GM23248 (cell line): Measurements from ENCODE around the gene WDR59. TPM values are rescaled to one million over a fixed set of nuclear protein-coding genes. Genes with fewer than 3 reads are reported as not detected.

ENCODE experiments used
- DNase-seq: peaks from one replicate; pipeline ENCODE4 v3.0.0-alpha.2; 2015
- H2AFZ ChIP-seq: fragments of 200-600 bp; sonication (generic); 2 replicates; pipeline ENCODE4 v1.6.1; 2016; ENCODE audit warnings: antibody characterized with exemption
- H3F3A ChIP-seq: fragments of 200-600 bp; sonication (generic); 2 replicates; pipeline ENCODE4 v1.6.1; 2016; ENCODE audit warnings: mild to moderate bottlenecking, antibody characterized with exemption, mixed run types; ENCODE audit not compliant: insufficient read depth
- H3K27ac ChIP-seq: fragments of 200-600 bp; sonication (generic); 2 replicates; pipeline ENCODE4 v1.5.1; 2016; ENCODE audit warnings: mild to moderate bottlenecking
- H3K27me3 ChIP-seq: fragments of 200-600 bp; sonication (generic); replicated peaks from 2 replicates; pipeline ENCODE4 v1.6.1; 2016; ENCODE audit warnings: mild to moderate bottlenecking; ENCODE audit not compliant: insufficient read depth
- H3K36me3 ChIP-seq: fragments of 200-600 bp; sonication (generic); 2 replicates; pipeline ENCODE4 v1.6.1; 2016; ENCODE audit warnings: low read depth, mild to moderate bottlenecking
- H3K4me1 ChIP-seq: fragments of 200-600 bp; sonication (generic); 2 replicates; pipeline ENCODE4 v1.6.1; 2016; ENCODE audit warnings: mild to moderate bottlenecking; ENCODE audit not compliant: insufficient read depth
- H3K4me2 ChIP-seq: fragments of 200-600 bp; sonication (generic); one replicate; pipeline ENCODE4 v1.6.1; 2016; ENCODE audit warnings: mild to moderate bottlenecking; ENCODE audit not compliant: unreplicated experiment
- H3K4me3 ChIP-seq: fragments of 200-600 bp; sonication (generic); 2 replicates; pipeline ENCODE4 v1.5.1; 2016; ENCODE audit warnings: mild to moderate bottlenecking
- H3K79me2 ChIP-seq: fragments of 200-600 bp; sonication (generic); 2 replicates; pipeline ENCODE4 v1.6.1; 2016; ENCODE audit warnings: mild to moderate bottlenecking; ENCODE audit not compliant: insufficient read depth
- H3K9ac ChIP-seq: fragments of 200-600 bp; sonication (generic); 2 replicates; pipeline ENCODE4 v1.6.1; 2016; ENCODE audit warnings: mild to moderate bottlenecking
- H3K9me2 ChIP-seq: fragments of 200-600 bp; sonication (generic); 2 replicates; pipeline ENCODE4 v1.6.1; 2016; ENCODE audit warnings: mixed run types, mild to moderate bottlenecking, moderate library complexity; ENCODE audit not compliant: insufficient read depth
- H3K9me3 ChIP-seq: fragments of 200-600 bp; sonication (generic); one replicate; pipeline ENCODE4 v1.6.1; 2017; ENCODE audit warnings: low read depth
- H4K20me1 ChIP-seq: fragments of 200-600 bp; sonication (generic); 2 replicates; pipeline ENCODE4 v1.6.0; 2016; ENCODE audit not compliant: insufficient read depth
- EZH2 ChIP-seq: fragments of 200-600 bp; sonication (generic); IDR thresholded peaks from 2 replicates; pipeline ENCODE4 v1.6.1; 2018; ENCODE audit warnings: antibody characterized with exemption, mild to moderate bottlenecking; ENCODE audit not compliant: insufficient read depth, poor library complexity, severe bottlenecking
- EZH2phosphoT487 ChIP-seq: fragments of 200-600 bp; sonication (generic); IDR thresholded peaks from 2 replicates; pipeline ENCODE4 v1.6.1; 2018; ENCODE audit warnings: antibody characterized with exemption, moderate library complexity, mild to moderate bottlenecking, low read depth; ENCODE audit not compliant: insufficient read depth
- WGBS, 2 experiments: methylation state at CpG; one replicate each; pipeline ENCODE4 v1.1.6; 2015 to 2017; ENCODE audit warnings: low lambda C conversion rate in 2 of 2, low coverage in 1 of 2; ENCODE audit errors: missing lambda C conversion rate in 2 of 2; 5-methylcytosine and 5-hydroxymethylcytosine counted together
- in situ Hi-C: fragments of 300-500 bp; cut with MboI; formaldehyde crosslinking; loops from 2 replicates; pipeline ENCODE4 v1.15.0; 2020
- polyA plus RNA-seq: library from polyadenylated mRNA; unstranded; fragments of >200 nt; fragmentation: Nextera tagmentation; extraction: Ambion mirVana; gene quantifications from 2 replicates; pipeline ENCODE4 v1.2.1, GENCODE V29; 2016
- total RNA-seq: library from RNA; depleted of rRNA; stranded (reverse); fragments of >200 nt; shearing (Covaris generic); gene quantifications from 2 replicates; pipeline ENCODE4 v1.2.3, GENCODE V29; 2014

The WDR59 gene
- total and polyA plus RNA-seq, 2 experiments from 2014 or later, result 8.3 to 15.2 TPM

DNA sequence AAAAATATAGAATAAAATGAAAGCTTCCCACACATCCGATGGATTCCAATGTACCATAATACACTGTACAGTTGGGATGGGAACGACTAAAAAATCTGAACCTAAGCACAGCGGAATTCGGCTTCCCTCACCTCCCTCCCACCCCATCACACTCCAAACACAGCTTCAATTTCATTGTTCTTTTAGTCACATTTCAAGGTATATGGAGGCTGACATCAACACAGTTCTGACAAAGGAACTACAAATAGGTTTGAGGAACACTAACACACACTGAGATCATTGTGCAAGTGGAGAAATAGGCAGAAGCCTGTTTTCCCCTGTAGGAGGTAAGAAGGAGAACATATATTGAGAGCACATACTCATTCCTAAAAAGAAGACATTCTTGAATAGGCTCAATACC lies 85.1 kb downstream of the WDR59 start:
- H4K20me1 ChIP-seq, result no peaks in the 10 kb centered on the region
- no peak for DNase-seq
- no peak overlapping the region for H3K4me2 ChIP-seq
- no peak overlapping the region for H3K27ac ChIP-seq
- H3K79me2 ChIP-seq, result no peaks in the 10 kb centered on the region
- H3K4me3 ChIP-seq, result no peak overlapping the region
- no peak overlapping the region for H2AFZ ChIP-seq
- no peaks in the 10 kb centered on the region for H3K9me3 ChIP-seq
- H3K4me1 ChIP-seq, result peaks cover 6% of the 10 kb centered on the region; the same call in 1 of the 2 replicates
- H3K27me3 ChIP-seq, result no peaks in the 10 kb centered on the region
- H3F3A ChIP-seq, result no peaks in the 10 kb centered on the region
- in situ Hi-C loops, result no loop called here
- H3K9me2 ChIP-seq, result no peaks in the 10 kb centered on the region
- 95 to 96% methylated on average over 4 of the region's 4 CpGs for WGBS, 2 experiments
- H3K36me3 ChIP-seq, result peaks cover 4% of the 10 kb centered on the region; the same call in 1 of the 2 replicates
- TF ChIP-seq EZH2phosphoT487 (no peak), EZH2 (no peak)
- no peak overlapping the region for H3K9ac ChIP-seq

DNA sequence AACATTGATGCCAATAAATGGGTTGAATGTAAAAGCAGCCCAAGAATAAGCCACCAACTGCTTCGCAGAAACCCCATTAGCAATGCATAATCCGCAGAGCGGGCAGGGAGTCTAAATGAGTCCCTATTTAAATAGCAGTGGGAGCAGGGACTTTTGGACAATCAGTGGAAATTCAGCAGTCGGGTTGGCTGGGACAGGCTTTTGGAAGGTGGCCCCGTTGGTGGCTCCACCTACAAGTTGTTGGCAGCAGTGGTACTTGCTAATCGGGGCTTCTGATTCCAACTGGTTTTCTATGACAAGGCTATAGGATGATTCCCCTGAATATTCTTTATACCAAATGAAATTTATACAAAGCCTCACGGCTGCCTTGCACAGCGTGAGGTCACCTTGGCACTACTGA lies 86.3 kb downstream of the WDR59 start:
- no peak for DNase-seq
- Histone ChIP-seq H3K4me1 (peaks cover 6% of the 10 kb centered on the region; the same call in 1 of the 2 replicates), H3K4me3 (no peak overlapping the region), H3K9me3 (no peaks in the 10 kb centered on the region), H3K79me2 (no peaks in the 10 kb centered on the region), H3K9me2 (no peaks in the 10 kb centered on the region), H3K27ac (no peak overlapping the region), H3K4me2 (no peak overlapping the region), H3F3A (no peaks in the 10 kb centered on the region), H3K36me3 (no peaks in the 10 kb centered on the region), H4K20me1 (no peaks in the 10 kb centered on the region), H2AFZ (no peak overlapping the region), H3K27me3 (no peaks in the 10 kb centered on the region), H3K9ac (no peak overlapping the region)
- 83 to 88% methylated on average over 8 of the region's 8 CpGs for WGBS, 2 experiments
- in situ Hi-C loops, result no loop called here
- no peak for TF ChIP-seq EZH2phosphoT487
- TF ChIP-seq EZH2, result no peak

DNA sequence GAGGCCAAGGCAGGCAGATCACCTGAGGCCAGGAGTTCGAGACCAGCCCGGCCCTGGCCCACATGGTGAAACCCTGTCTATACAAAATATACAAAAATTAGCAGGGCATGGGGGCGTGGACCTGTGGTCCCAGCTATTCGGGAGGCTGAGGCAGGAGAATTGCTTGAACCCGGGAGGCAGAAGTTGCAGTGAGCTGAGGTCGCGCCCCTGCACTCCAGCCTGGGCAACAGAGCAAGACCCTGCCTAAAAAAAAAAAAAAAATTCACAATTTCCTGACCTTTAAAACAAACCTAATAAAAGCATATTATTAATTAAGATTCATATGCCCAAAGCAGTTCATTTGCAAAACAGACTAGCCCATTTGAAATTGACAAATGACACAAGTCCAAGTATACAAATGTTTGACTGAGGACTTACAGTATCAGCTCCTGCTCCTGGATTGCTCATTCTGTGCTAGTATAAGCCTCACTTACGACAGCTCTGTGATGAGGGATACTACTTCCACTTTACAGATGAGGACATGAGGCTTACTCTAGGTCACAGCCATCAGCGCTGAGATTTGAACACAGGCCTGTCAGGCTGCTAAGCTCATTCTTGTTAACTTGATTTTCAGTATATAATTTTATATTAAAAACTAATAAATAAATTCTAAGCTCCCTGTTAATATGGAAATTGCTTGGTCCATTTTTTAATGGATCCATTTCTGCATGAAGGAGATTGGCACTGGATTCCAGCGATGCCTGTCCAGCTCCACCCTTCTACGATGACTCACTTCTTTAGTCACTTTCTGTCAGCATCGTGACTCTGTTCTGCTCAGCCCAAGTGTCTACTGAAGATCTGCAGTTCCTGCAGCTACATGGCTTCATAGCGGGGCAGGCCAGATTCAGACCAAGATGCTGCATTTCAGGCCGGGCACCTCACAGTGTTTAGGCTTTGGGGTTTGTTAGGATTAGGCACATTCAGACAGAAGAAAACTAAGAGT lies 88.2 kb downstream of the WDR59 start:
- peaks cover 6% of the 10 kb centered on the region; the same call in 1 of the 2 replicates for H3K4me1 ChIP-seq
- no peak for TF ChIP-seq EZH2
- TF ChIP-seq EZH2phosphoT487, result no peak
- no peak overlapping the region for H3K9ac ChIP-seq
- WGBS, 2 experiments, result 70% methylated on average over 14 of the region's 14 CpGs
- no peak overlapping the region for H3K27ac ChIP-seq
- DNase-seq, result peak; percentile 89
- no peak overlapping the region for H3K4me2 ChIP-seq
- H2AFZ ChIP-seq, result no peak overlapping the region
- in situ Hi-C loops, result no loop called here
- no peaks in the 10 kb centered on the region for H3K27me3 ChIP-seq
- H3K9me2 ChIP-seq, result no peaks in the 10 kb centered on the region
- peaks cover 13% of the 10 kb centered on the region for H3K36me3 ChIP-seq
- no peaks in the 10 kb centered on the region for H3F3A ChIP-seq
- H4K20me1 ChIP-seq, result no peaks in the 10 kb centered on the region
- H3K79me2 ChIP-seq, result no peaks in the 10 kb centered on the region
- H3K9me3 ChIP-seq, result no peaks in the 10 kb centered on the region
- no peak overlapping the region for H3K4me3 ChIP-seq

DNA sequence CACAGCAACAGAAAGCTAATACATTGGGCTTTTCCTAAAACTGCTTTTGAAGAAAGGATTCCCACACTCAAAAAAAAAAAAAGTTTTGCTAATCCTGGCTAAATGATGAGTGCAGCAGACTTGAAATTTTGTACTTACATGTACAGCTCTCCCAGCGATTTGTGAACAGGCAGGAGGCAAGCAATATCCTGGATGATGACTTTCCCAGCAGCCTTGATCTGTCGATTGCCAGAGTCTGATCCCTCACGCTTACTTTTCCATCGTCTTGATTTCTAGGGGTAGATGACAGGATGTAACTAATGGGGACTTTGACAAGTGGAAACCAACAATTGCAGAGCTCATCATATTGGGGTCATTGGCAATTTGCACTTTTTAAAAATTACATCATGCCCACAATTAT lies 91.4 kb downstream of the WDR59 start:
- Histone ChIP-seq H3K4me1 (peaks cover 6% of the 10 kb centered on the region; the same call in 1 of the 2 replicates), H3K4me2 (no peak overlapping the region), H3K4me3 (no peak overlapping the region), H4K20me1 (no peaks in the 10 kb centered on the region), H3K27me3 (no peaks in the 10 kb centered on the region), H3K36me3 (peaks cover 20% of the 10 kb centered on the region), H3K27ac (no peak overlapping the region), H3K79me2 (no peaks in the 10 kb centered on the region), H3K9me2 (no peaks in the 10 kb centered on the region), H3F3A (no peaks in the 10 kb centered on the region), H3K9me3 (no peaks in the 10 kb centered on the region), H2AFZ (no peak overlapping the region), H3K9ac (no peak overlapping the region)
- TF ChIP-seq EZH2phosphoT487 (no peak), EZH2 (no peak)
- no peak for DNase-seq
- in situ Hi-C loops, result no loop called here
- 89 to 91% methylated on average over 4 of the region's 4 CpGs for WGBS, 2 experiments
